HT-29 (cell line): ENCODE results near the gene EGFLAM. TPM values are rescaled to one million over a fixed set of nuclear protein-coding genes. Genes with fewer than 3 reads are reported as not detected.

Experiments used
- DNase-seq: peaks from one replicate; pipeline ENCODE4 v3.0.0-alpha.2; 2015; ENCODE audit warnings: low spot score
- total RNA-seq: library from RNA; depleted of rRNA; stranded (reverse); fragments of >200 nt; shearing (Covaris generic); gene quantifications from 2 replicates; pipeline ENCODE4 v1.2.3, GENCODE V29; 2014; rRNA removed

The EGFLAM gene
- not detected in 2 replicates for total RNA-seq

DNA sequence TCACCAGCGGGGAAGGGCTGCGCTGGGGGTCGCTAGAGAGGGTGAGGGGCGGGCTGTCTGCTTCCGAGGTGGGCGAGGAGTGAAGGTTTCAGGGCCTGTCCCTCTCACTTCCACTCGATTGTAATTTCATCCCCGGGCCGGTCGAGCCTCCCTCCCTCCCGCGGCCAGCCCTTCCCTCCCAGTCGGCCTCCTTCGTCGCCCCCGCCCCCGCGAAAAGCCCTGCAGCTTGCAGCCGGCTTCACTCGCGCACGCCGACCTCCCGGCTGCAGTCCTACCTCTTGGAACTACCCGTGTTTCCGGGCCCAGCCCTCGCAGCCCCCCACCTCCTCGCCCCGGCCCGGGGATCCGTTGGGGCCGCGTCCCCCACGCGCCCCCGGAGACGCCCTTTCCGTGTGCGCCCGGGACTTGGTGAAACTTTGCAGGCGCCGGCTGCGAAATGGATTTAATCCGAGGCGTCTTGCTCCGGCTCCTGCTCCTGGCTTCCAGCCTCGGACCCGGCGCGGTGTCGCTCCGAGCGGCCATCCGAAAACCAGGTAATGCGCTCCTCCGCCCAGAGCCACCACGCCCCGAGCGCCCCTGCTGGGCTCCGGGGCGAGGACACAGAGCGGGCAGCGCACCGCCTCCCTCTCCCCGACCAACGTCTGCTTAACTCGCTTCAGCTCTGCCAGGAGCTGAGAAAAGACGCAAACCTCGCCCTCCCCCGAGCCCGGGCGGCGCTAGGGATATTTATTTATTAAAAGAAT is at the start of gene EGFLAM:
Gene EGFLAM (plus strand): TSS at position 241 of the 743 bp plus-strand sequence. CDS start 196 bp downstream, at position 437.
- no peak for DNase-seq

DNA sequence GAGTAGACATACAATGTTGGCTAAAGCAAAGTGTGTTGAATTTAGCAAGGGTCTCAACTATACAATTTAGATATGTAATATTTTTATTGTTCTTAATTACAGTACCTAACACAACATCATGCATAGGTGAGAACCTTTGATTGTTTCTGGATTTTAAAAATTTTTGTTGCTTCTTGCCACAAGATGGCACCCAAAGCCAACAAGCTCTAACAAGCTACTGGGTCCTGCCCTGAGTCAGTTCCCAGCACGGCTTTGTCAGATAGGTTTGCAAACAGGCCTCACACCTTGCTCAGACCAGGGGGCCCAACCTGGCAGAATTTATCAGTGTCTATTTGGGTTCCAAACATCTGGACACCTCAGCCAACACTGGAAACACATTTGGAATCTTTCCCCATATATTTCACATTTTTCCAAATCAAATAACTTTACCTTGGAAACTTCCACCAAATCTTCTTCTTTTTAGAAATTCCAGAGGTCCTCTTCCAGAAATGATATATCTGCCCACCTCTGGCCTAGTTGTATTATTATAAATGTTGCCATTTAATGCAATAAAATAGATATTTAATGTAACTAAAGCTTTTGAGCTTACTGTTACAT is 49.5 kb upstream of the EGFLAM start:
- DNase-seq, result peak; percentile 54

DNA sequence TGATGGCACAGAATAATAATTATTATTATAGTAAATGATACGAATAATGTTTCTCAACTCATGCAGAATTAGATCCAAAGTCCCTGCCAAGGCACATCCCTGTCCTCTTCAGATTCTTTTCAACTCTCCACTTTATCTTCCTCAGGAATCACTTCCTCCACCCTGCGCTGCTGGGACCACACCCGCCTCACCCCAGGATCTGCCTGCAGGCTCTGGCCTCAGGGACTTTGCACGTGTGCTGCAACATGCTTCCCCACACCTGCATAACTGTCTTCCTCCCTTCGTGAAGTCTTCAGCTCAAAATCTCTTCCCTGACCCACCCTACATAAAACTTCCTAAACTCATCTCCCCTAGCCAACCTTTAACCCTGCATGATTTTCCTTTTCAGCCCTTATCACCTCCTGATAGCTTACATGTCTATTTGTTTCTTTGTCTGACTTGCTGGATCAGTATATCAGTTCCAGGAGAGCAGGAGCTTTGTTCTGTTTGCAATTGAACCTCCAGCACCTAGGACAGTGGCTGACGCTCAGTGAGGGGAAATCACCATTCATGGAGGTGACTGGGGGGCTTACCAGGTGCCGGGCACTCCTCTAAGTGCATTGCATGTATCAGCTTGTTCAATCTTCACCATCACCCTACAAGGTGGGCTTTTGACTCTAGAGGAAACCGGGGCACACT is 47.5 kb upstream of the EGFLAM start:
- no peak for DNase-seq

DNA sequence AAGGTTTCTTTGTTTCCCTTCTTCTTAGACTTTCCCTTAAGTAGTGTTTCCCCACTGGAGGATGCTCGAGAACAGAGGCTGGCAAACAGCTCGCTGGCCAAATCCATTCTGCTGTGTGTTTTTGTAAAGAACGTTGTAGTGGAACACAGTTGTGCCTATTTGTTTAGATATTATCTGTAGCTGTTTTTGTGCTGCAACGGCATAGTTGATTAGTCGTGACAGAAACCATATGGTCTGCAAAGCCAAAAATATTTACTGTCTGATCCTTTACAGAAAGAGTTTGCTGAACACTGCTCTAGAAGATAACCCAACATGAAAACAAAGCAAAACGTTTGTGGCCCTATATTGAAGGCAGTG is 47.0 kb upstream of the EGFLAM start:
- DNase-seq, result no peak

DNA sequence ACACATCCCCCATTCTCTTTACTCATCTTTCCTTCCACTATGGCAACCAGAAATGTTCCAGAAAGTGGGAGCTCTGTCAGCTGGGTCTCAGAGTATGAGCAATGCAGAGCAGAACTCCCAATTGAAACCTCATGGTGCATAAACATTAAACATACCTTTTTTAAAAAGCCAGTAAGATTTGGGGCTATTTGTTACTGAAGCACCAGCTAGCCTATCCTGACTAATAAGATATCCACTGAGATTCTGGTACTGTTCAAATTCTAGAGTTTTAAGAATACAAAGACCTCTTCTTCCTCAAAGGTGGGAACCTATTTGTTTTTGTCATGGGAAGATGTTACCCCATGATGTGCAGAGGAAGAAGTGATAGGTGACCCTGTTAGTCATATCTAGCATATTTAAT is 46.1 kb upstream of the EGFLAM start:
- no peak for DNase-seq

DNA sequence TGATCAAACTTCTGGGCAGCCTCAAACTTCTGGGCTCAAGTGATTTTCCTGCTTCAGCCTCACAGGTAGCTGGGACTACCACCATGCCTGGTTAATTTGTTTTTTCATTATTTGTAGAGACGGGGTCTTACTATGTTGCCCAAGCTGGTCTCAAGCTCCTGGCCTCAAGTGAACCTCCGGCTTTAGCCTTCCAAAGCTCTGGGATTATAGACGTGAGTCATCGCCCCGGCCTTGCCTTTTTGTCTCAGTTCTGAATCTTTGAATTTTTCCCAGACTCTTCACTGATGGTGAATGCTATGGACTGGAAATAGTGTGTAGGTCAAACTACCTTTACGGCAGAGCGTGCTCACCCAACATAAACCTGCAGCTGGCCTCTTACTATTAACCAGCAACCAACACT is 32.3 kb upstream of the EGFLAM start:
- no peak for DNase-seq

DNA sequence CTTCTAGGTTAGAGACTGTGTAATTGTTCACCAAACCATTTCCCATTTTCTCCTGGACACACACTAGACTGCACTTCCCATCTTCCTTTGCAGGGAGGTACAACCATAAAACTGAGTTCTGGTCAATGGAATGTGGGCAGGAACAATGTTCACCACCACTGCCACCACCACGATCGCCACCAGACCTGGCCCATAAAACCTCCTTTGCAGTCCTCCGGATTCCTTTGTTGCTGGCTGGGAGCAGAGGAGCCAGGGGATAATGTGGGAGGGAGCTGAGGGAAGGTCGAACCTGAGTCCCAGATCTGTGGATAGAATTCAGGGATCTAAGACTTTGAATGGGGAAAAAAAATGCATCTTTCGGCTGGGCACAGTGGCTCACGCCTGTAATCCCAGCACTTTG is 29.4 kb upstream of the EGFLAM start:
- DNase-seq, result no peak

DNA sequence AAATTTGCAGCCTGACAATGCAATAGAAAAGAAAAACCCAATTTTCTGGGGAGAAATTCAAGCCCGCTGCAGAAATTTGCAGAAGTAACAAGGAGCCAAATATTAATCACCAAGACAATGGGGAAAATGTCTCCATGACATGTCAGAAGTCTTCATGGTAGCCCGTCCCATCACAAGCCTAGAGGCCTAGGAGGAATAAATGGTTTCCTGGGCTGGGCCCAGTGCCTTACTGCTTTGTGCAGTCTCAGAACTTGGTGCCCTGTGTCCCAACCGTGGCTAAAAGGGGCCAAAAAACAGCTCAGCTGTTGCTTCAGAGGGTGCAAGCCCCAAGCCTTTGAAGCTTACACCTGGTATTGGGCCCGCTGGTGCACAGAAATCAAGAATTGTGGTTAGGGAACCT is 23.6 kb upstream of the EGFLAM start:
- DNase-seq, result no peak

DNA sequence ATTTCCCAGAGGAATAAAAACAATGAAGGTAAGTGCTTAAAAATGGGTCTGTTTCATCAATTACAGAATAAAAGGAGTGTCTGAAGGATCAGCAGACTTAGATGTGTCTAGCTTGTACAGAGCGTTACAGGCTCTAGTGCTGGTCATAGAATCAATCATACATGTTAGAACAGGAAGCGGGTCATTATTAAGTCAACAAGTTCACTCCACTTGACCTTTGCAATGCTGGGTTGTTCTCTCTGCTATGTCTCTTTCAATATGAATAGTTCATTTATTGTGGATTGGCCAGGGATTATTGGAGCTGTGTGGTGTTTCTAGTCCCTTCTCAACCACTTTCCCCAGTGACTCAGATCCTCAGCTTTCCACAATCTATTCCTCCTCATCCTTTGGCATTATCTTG is 20.7 kb upstream of the EGFLAM start:
- DNase-seq, result no peak

DNA sequence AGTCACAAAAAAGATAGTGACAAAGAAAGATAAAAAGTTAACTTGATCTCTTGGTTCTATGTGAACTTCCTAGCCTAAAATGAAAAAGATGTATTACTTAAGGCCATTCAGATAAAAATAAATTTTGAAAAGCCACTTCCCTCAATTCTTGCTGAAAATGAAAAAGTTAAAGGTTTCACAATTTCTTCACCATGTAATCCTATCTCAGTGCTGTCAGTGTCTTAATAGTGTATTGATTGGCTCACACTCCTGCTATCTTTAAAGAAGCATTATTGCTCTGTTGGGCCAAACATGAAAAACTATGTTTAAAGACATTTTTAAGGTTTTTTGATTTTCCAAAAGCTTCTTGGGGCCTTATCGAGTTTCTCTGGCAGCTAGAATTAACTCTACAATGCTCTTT is 18.1 kb upstream of the EGFLAM start:
- DNase-seq, result no peak

DNA sequence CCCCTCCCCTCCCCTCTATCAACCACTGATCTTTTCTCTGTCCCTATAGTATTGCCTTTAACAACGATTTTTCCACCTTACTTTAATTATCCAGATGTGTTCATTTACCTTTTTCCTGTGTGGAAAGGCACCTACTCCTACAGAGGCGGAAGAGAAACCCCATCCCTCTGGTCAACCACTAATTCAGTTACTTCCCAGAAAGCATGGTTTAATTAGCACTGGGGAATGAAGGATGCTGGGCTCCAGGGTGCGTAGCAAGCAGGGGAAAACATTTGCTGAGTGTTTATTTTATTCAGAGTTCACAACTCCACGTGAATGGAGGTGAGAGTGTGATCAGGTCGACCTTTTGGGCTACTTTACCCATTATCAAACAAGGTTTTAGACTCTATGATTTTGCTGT is 16.7 kb upstream of the EGFLAM start:
- no peak for DNase-seq

DNA sequence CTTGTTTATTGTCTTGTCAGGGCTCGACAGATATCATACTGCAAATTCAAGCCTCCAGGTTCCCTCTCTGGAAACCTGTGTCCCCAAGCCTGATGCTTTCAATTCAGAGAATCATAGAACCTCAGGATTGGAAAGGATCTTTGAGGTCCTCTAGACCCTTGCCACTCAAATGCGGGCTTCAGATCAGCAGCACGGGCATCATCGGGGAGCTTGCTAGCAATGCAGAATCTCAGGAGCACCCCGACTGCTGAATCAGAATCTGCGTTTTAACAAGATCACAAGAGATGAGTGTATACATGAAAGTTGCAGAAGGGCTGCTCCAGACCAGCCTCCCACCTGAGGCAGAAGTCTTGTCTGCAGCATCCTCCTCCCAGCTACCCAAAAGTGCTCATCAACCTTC is 13.1 kb upstream of the EGFLAM start:
- DNase-seq, result no peak

DNA sequence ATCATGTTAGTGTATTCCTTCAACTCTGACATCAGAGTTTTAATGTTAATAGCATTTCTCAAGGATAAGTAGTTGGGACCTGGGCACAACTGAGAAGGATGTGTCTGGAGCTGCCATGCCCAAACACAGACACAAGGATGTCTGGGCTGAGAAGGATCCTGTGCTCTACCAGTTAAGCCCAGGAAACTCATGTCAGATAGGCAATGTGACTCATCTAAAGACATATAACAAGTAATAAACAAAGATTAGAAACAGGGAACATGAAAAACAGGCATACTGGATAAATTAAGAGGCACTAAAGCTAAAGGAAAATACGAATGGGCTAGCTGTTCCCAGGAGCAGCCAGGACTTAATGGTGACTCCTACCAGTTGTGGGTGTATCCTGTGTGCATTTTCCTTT is 9.1 kb upstream of the EGFLAM start:
- no peak for DNase-seq

DNA sequence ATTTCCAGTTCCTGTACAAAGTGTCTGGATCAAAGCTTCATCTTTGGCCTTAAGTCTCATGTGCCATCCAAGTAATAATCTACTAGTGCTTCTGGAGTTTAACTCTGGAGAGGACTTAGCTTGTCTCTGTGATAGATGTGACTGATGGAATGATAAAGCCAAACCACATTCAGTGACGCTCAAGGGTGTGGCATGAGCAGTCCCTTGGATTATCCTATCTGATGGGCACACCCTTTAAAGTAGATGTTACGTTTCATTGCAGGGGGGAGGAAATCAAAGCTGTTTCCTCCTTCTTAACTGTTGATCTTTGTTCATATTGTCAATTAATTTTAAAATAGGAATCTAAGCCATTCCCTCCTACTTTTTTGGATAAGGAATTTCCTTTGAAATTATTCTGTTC is 8.5 kb upstream of the EGFLAM start:
- DNase-seq, result no peak

DNA sequence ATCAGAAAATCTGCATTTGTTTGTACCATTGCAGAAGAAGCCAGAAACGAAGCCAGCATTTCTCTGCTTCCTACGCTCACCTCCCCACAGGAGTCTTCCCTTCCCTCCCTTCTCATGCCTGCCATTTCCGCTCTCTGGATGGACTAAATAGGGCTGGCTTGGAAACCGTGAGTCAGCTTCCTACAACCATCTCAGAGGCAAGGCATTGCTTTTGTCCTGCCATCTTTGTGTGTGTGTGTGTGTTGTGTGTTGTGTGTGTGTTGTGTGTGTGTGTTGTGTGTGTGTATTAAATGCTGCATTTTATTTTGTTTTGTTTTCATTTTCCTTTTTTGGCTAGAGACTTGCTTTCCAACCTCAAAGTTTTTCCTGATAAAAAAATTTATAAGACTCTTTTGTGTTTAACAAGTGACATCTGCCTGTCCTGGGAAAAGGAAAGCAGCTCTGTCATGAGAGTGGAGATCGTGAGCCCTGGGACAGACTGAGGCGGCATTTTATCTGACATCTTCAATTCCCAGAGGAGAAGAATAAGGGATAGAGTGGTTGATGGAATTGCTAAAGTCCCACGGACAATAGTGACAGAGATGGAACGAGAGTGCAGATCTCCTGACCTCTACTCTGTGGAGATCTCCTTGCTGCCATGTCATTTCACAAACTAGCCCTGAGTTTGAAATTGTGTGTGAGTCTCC is 7.5 kb upstream of the EGFLAM start:
- DNase-seq, result no peak

DNA sequence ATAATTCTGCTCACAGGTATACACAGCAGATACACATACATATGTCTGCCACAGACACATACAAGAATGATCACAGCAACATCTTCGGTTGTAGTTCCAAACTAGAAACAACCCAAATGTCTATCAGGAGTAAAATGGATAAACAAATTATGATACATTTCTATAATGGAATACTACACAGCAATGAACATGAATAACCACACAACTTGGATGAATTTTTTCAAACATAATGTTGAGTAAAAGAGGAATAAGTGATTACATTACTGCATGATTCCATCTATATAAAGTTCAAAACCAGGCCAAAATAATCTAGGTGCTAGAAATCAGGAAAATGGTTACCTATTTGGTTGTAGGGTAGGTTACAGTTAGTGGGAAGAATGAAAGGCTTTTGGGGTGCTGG is 4.6 kb upstream of the EGFLAM start:
- DNase-seq, result no peak

DNA sequence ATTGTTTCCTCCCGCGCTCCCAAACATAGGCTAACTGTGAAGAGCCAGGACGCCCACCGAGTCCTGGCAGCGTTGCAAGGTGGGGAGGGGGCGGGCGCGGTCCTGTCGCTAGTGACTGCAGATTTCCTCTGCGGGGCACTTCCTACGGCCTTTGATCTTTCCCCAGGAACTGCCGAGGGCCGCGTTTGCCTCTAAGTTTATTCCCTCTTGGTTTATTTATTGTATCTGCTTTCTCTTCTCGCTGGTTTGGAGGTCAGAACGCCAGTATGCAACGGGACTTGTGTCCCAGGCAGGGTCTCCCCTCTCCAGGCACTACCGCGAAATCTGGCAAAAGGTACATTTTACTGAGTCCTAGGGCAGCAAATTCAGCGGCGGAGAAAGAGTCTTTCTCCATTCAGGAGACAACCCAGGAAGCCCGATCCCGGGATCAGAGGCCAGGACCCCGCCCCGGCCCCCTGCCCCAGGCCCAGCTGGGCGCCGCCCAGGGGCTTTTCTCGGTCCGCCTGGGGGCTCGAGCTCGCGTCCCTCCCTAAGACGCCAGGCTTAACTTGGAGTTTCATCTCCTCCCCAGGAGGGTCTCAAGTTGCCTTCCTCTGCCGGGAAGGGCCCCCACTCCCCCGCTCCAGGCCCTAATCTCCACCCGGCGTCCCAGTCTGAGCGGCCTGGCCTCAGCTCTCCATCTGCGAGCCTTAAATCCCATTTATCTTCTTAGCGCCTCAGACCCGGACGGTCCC is 884 bp upstream of the EGFLAM start:
- no peak for DNase-seq

DNA sequence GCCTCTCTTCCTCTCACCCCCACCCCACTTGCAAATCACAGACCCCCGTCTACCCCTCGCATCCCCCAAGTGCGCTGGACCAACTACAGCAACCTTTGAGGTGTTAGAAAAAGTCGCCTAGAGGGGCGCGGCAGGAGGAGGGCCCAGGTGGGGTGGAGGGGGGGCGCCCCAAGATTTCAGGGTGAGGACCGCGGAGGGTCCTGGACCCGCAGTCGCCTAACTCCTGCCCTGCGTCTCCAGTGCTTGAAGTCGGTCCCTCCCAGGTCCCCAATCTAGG is 379 bp upstream of the EGFLAM start:
- no peak for DNase-seq

DNA sequence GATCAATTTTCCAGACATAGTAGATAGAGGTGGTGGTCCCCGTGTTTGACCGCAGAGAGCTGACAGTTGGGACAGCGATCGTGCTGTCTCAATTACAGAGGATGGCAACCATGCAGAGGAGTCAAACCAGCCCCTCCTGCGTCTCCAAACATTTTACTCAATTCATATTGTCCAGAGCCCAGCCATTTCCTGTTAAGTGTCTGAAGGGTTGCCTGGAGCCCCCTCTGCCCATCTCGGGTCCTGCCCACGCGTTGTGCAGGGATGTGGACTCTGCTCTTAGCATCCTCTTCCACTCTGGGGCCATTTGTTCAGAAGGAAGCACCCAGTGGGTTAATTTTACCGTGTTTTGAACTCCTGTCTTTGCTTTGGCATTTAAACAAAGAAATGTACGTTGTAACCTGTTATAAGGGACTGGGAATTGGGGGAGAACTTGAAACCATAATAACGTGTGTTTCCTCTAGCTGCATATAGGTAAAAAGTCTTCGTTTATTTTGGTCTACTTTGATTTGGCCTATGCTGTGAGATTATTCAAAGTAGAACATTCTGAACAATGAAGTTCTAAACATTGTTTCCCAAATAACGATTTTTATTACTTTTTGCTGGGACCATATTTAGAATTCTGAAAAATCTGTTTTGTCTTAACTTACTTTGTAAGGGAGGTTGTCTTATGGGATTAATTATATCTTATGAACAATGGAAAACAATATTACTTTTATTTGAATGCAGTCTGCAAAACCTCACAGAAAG is 876 bp downstream of the EGFLAM start:
- no peak for DNase-seq

DNA sequence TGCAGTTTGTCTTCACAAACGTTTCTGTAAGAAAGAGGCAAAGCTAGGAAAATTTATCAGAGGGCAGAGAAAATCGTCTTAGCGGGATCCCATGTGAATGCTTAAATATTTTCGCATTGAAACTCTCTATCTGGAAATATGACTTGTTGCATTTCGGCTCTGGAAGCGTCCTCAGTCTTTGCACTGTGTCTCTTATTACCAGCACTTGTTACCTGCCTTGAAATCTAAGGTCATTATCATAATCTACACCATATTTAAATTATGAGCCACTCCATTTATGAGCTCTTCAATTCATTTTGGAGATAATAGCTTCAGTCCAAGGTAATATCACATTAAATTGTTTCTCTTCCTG is 1.4 kb downstream of the EGFLAM start:
- no peak for DNase-seq

DNA sequence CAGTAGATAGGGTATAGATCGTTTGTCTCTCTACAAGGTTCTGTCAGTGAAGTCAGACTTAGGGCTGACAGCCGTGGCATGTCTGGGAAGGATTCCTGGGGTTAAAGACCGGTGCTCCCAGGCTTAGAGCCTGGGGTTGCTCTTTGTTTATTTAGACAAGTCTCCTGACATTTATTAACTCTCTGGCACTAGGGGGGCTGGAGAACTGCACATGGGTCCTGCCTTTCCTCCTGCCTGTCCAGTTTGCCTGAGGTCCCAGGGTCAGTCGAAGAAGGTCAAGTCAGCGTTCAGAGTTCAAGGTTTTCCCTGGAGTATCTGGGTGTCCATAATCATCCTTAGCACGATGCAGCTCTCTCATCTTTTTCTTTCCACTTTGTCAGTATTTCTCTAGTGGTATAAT is 5.6 kb downstream of the EGFLAM start:
- DNase-seq, result no peak
